Panc1 (cell line): ENCODE data around the gene LLGL2. TPM values are rescaled to one million over a fixed set of nuclear protein-coding genes. Genes with fewer than 3 reads are reported as not detected.
A peak's percentile ranks its signal among the peaks of the same experiment; 100 is the strongest.

Experiments
- ATAC-seq: fragments of 200-7000 bp; cut with Tn5 transposase; 2 replicates; pipeline ENCODE4 v1.9.1; 2020; ENCODE audit warnings: mild to moderate bottlenecking, moderate library complexity
- BruUV-seq: library from RNA; stranded (reverse); fragments of 400-500 nt; replicated peaks from 2 replicates; lab custom pipeline; 2021; lab: Mats Ljungman, UMichigan
- CTCF ChIA-PET: fragments of 300-600 bp; sonication (Branson Sonifier 250); formaldehyde crosslinking; loops from one replicate; lab custom pipeline; 2022; ENCODE audit warnings: antibody characterized with exemption; lab: Charles Lee
- POLR2A ChIA-PET: fragments of 300-600 bp; sonication (Branson Sonifier 250); formaldehyde crosslinking; loops from one replicate; lab custom pipeline; 2022; ENCODE audit warnings: antibody characterized with exemption; lab: Charles Lee
- DNase-seq: peaks from one replicate; pipeline ENCODE4 v3.0.0-alpha.2; 2010; ENCODE audit warnings: low read depth, low spot score
- H3K27ac ChIP-seq: 2 replicates; pipeline ENCODE4 v1.5.1; 2011; ENCODE audit warnings: mild to moderate bottlenecking, low read length, inconsistent platforms
- H3K27me3 ChIP-seq: fragments of 200-500 bp; sonication (Bioruptor generic); 2 replicates; pipeline ENCODE4 v1.6.0; 2014; ENCODE audit warnings: low read length, inconsistent platforms; ENCODE audit not compliant: control insufficient read depth, insufficient read depth
- H3K36me3 ChIP-seq: fragments of 200-500 bp; sonication (Bioruptor generic); 2 replicates; pipeline ENCODE4 v1.5.1; 2014; ENCODE audit warnings: inconsistent platforms, mild to moderate bottlenecking, low read length, moderate library complexity; ENCODE audit not compliant: control insufficient read depth, insufficient read depth
- H3K4me1 ChIP-seq: 2 replicates; pipeline ENCODE4 v1.5.1; 2011; ENCODE audit warnings: inconsistent platforms, mild to moderate bottlenecking, low read length, moderate library complexity; ENCODE audit not compliant: control insufficient read depth, insufficient read depth
- H3K4me3 ChIP-seq, 2 experiments: 2 replicates each; pipeline ENCODE4 v1.5.1; 2011 to 2012; ENCODE audit warnings: low read depth in 2 of 2, low read length in 2 of 2, mild to moderate bottlenecking in 2 of 2, inconsistent platforms in 1 of 2, moderate library complexity in 1 of 2
- H3K9me3 ChIP-seq: fragments of 200-500 bp; sonication (Bioruptor generic); 2 replicates; pipeline ENCODE4 v1.5.1; 2014; ENCODE audit warnings: low read depth, mild to moderate bottlenecking, inconsistent platforms, low read length, moderate library complexity; ENCODE audit not compliant: control insufficient read depth, insufficient read depth
- CTCF ChIP-seq: fragments of 450-650 bp; IDR thresholded peaks from 2 replicates; pipeline ENCODE4 v1.5.1; 2017; ENCODE audit warnings: mild to moderate bottlenecking
- POLR2AphosphoS5 ChIP-seq: IDR thresholded peaks from 2 replicates; pipeline ENCODE4 v1.6.1; 2012; ENCODE audit warnings: mild to moderate bottlenecking, low read depth, low read length, moderate library complexity
- SIN3A ChIP-seq: IDR thresholded peaks from 2 replicates; pipeline ENCODE4 v1.6.1; 2012; ENCODE audit warnings: low read depth, mild to moderate bottlenecking, low read length, moderate library complexity, borderline replicate concordance; ENCODE audit not compliant: insufficient read depth
- TCF7L2 ChIP-seq: IDR thresholded peaks from 2 replicates; pipeline ENCODE4 v1.6.1; 2011; ENCODE audit warnings: mild to moderate bottlenecking, low read depth, low read length, inconsistent platforms
- in situ Hi-C: cut with HindIII; loops from 2 replicates; pipeline ENCODE4 v1.10.0; 2016; ENCODE audit warnings: low sequenced_read_pairs, low pct_unique_long_range_greater_than_20kb
- intact Hi-C: fragments of 100-400 bp; cut with micrococcal nuclease; formaldehyde crosslinking; loops from one replicate; pipeline ENCODE4 v1.10.0; 2022; ENCODE audit not compliant: unreplicated experiment
- total RNA-seq: library from RNA; stranded (reverse); gene quantifications from one replicate; pipeline ENCODE4 v1.2.1, GENCODE V29; 2021; ENCODE audit not compliant: unreplicated experiment
- TF ChIP-seq, protein P1 (sequence below), 2 experiments: IDR thresholded peaks; 2 replicates each; pipeline ENCODE4 v1.6.1; 2011 to 2012; ENCODE audit warnings: low read depth in 2 of 2, control low read depth in 1 of 2, low read length in 1 of 2, mild to moderate bottlenecking in 1 of 2, moderate library complexity in 1 of 2; ENCODE audit not compliant: insufficient read depth in 1 of 2

The LLGL2 gene
- total RNA-seq, 1 experiment from 2014 or later, result 201 TPM

- ATAC-seq (no peak), DNase-seq (no peak)
- Histone ChIP-seq H3K4me1 (peaks cover 31% of the 10 kb centered on the region), H3K9me3 (no peaks in the 10 kb centered on the region), H3K27ac (peak overlapping the region; percentile 40; the same call in 1 of the 2 replicates), H3K27me3 (no peaks in the 10 kb centered on the region), H3K36me3 (no peaks in the 10 kb centered on the region), H3K4me3 (no peak overlapping the region)
- no TSS peak for BruUV-seq
- CTCF ChIA-PET, result interaction anchor here (0.7 kb wide), 1 partner anchor 109 kb away, joined by 4 read pairs; no protein-coding TSS in a partner anchor
- POLR2A ChIA-PET, result no interaction called here
- TF ChIP-seq SIN3A (no peak), TCF7L2 (no peak), CTCF (no peak)
- TF ChIP-seq, protein P1, sequence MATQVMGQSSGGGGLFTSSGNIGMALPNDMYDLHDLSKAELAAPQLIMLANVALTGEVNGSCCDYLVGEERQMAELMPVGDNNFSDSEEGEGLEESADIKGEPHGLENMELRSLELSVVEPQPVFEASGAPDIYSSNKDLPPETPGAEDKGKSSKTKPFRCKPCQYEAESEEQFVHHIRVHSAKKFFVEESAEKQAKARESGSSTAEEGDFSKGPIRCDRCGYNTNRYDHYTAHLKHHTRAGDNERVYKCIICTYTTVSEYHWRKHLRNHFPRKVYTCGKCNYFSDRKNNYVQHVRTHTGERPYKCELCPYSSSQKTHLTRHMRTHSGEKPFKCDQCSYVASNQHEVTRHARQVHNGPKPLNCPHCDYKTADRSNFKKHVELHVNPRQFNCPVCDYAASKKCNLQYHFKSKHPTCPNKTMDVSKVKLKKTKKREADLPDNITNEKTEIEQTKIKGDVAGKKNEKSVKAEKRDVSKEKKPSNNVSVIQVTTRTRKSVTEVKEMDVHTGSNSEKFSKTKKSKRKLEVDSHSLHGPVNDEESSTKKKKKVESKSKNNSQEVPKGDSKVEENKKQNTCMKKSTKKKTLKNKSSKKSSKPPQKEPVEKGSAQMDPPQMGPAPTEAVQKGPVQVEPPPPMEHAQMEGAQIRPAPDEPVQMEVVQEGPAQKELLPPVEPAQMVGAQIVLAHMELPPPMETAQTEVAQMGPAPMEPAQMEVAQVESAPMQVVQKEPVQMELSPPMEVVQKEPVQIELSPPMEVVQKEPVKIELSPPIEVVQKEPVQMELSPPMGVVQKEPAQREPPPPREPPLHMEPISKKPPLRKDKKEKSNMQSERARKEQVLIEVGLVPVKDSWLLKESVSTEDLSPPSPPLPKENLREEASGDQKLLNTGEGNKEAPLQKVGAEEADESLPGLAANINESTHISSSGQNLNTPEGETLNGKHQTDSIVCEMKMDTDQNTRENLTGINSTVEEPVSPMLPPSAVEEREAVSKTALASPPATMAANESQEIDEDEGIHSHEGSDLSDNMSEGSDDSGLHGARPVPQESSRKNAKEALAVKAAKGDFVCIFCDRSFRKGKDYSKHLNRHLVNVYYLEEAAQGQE (IDR thresholded peaks at IDR 0.05; ENCODE audit: insufficient read depth in 1 of 2, low read depth in 2 of 2, low read length in 1 of 2), result no peak
- in situ Hi-C loops, result no loop called here
- intact Hi-C loops, result no loop called here
Observed at GRCh38 chr17:75551266-75551665, 25.8 kb downstream of the LLGL2 start.

- Histone ChIP-seq H3K4me1 (peaks cover 45% of the 10 kb centered on the region), H3K27me3 (no peaks in the 10 kb centered on the region), H3K9me3 (no peaks in the 10 kb centered on the region), H3K4me3 (no peak overlapping the region), H3K27ac (peak overlapping the region; percentile 72), H3K36me3 (no peaks in the 10 kb centered on the region)
- TSS peak; percentile 66 for BruUV-seq
- DNase-seq, result no peak
- ATAC-seq, result peak; percentile 8; the same call in 1 of the 2 replicates
- TF ChIP-seq TCF7L2, result no peak
- TF ChIP-seq POLR2AphosphoS5, result no peak
- TF ChIP-seq SIN3A, result no peak
- in situ Hi-C loops, result no loop called here
- POLR2A ChIA-PET, result interaction anchor here (0.6 kb wide), 1 partner anchor 147 kb away, joined by 4 read pairs; the partner anchor contains the start of gene GRB2
- intact Hi-C loops, result no loop called here
- CTCF ChIA-PET, result interaction anchor here (1.1 kb wide), 1 partner anchor 28 kb away, joined by 7 read pairs; the partner anchor contains the start of gene LLGL2
Observed at GRCh38 chr17:75552425-75553294, 27.2 kb downstream of the LLGL2 start.
